Upper lobe of left lung (tissue), 6 donors: ENCODE measurements around the gene MID1. TPM values are rescaled to one million over a fixed set of nuclear protein-coding genes. Genes with fewer than 3 reads are reported as not detected.
A peak's percentile ranks its signal among the peaks of the same experiment; 100 is the strongest.

Experiments
- ATAC-seq, 2 donors: fragments of 200-7000 bp; cut with Tn5 transposase; one replicate each; pipeline ENCODE4 v1.9.1; 2022; ENCODE audit warnings: mild to moderate bottlenecking in 2 of 2, moderate library complexity in 2 of 2; ENCODE audit not compliant: low FRiP score in 2 of 2
- DNase-seq, 2 donors: peaks; one replicate each; pipeline ENCODE4 v3.0.0-alpha.2; 2019 to 2020
- H3K27ac ChIP-seq, 4 donors: fragments of 200-600 bp; sonication (generic); one replicate each; pipeline ENCODE4 v1.5.1; 2016 to 2019
- H3K27me3 ChIP-seq, 4 donors: fragments of 200-600 bp; sonication (generic); one replicate each; pipeline ENCODE4 v1.5.1; 2017 to 2019
- H3K36me3 ChIP-seq, 4 donors: fragments of 200-600 bp; sonication (generic); one replicate each; pipeline ENCODE4 v1.5.1; 2016 to 2019
- H3K4me1 ChIP-seq, 4 donors: fragments of 200-600 bp; sonication (generic); one replicate each; pipeline ENCODE4 v1.5.1; 2018 to 2019
- H3K4me3 ChIP-seq, 4 donors: fragments of 200-600 bp; sonication (generic); one replicate each; pipeline ENCODE4 v1.5.1; 2017 to 2019; ENCODE audit warnings: mild to moderate bottlenecking in 2 of 4, moderate library complexity in 1 of 4
- H3K9me3 ChIP-seq, 4 donors: fragments of 200-600 bp; sonication (generic); one replicate each; pipeline ENCODE4 v1.5.1; 2018 to 2019
- EP300 ChIP-seq, 4 donors: sonication (generic); formaldehyde crosslinking; IDR thresholded peaks; one replicate each; pipeline ENCODE4 v1.5.1; 2017; ENCODE audit warnings: antibody characterized with exemption in 4 of 4, control low read depth in 2 of 4
- POLR2A ChIP-seq, 4 donors: fragments of 450-650 bp; IDR thresholded peaks; one replicate each; pipeline ENCODE4 v1.5.1; 2016 to 2017; ENCODE audit warnings: antibody characterized with exemption in 4 of 4, mild to moderate bottlenecking in 2 of 4
- POLR2AphosphoS5 ChIP-seq, 2 donors: sonication (generic); formaldehyde crosslinking; IDR thresholded peaks; one replicate each; pipeline ENCODE4 v1.5.1; 2017; ENCODE audit warnings: antibody characterized with exemption in 2 of 2
- WGBS, 2 donors: methylation state at CpG; one replicate each; pipeline ENCODE4 v1.1.5; 2017 to 2018; 5-methylcytosine and 5-hydroxymethylcytosine counted together
- total RNA-seq, 6 donors: library from RNA; depleted of rRNA in 4 of 6; stranded (reverse); fragments of >200 nt in 4 of 6; gene quantifications; one replicate each; pipeline versions ENCODE4 v1.1.0 to v1.2.1, GENCODE V29; 2016 to 2021
- TF ChIP-seq, protein P1 (sequence below), 6 experiments: fragments of 450-650 bp in 4 of 6; fragments of 200-600 bp in 2 of 6; sonication (generic) in 2 of 6; IDR thresholded peaks; one replicate each; pipeline ENCODE4 v1.5.1; 2016 to 2019; ENCODE audit warnings: antibody characterized with exemption in 6 of 6
- donor health status: DM: no; HTN: no; CAD: no; lungs with moderate emphysema.
- donor health status: DM: no; HTN: yes; CAD: no; lungs with severe emphysema.

MID1 gene
- total RNA-seq, 6 donors from 2014 or later = 17.2 to 36.7 (median 25.6) TPM

DNA sequence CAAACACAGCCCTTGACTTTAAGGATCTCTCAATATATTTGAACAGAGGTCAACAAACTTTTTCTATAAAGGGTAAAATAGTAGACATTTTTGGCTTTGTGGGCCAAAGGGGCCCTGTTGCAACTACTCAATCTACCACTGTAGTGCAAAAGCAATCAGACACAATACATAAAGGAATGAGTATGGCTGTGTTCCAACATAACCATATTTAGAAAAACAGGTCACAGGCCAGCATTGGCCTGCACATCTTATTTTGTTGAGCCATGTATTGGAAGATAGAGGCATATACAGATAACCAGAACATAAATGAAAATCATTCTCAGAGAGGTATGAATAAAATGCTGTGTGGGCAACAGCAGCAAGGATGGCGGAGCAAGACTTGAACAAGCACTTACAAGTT is 49.8 kb downstream of the MID1 start:
- 81 to 88% methylated on average over 1 of the region's 1 CpG for WGBS, 2 donors
- ATAC-seq = no peak
- TF ChIP-seq POLR2AphosphoS5 (IDR thresholded peaks at IDR 0.05) (no peak), EP300 (IDR thresholded peaks at IDR 0.05) (no peak), POLR2A (IDR thresholded peaks at IDR 0.05) (no peak)
- TF ChIP-seq, protein P1, sequence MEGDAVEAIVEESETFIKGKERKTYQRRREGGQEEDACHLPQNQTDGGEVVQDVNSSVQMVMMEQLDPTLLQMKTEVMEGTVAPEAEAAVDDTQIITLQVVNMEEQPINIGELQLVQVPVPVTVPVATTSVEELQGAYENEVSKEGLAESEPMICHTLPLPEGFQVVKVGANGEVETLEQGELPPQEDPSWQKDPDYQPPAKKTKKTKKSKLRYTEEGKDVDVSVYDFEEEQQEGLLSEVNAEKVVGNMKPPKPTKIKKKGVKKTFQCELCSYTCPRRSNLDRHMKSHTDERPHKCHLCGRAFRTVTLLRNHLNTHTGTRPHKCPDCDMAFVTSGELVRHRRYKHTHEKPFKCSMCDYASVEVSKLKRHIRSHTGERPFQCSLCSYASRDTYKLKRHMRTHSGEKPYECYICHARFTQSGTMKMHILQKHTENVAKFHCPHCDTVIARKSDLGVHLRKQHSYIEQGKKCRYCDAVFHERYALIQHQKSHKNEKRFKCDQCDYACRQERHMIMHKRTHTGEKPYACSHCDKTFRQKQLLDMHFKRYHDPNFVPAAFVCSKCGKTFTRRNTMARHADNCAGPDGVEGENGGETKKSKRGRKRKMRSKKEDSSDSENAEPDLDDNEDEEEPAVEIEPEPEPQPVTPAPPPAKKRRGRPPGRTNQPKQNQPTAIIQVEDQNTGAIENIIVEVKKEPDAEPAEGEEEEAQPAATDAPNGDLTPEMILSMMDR (IDR thresholded peaks at IDR 0.05) = no peak
- Histone ChIP-seq H3K4me3 (no peak overlapping the region), H3K4me1 (no peaks in the 10 kb centered on the region), H3K9me3 (no peaks in the 10 kb centered on the region), H3K36me3 (peaks cover 0 to 3% (median 0%) of the 10 kb centered on the region in 4 donors), H3K27me3 (no peaks in the 10 kb centered on the region), H3K27ac (no peak overlapping the region)
- DNase-seq = no peak

DNA sequence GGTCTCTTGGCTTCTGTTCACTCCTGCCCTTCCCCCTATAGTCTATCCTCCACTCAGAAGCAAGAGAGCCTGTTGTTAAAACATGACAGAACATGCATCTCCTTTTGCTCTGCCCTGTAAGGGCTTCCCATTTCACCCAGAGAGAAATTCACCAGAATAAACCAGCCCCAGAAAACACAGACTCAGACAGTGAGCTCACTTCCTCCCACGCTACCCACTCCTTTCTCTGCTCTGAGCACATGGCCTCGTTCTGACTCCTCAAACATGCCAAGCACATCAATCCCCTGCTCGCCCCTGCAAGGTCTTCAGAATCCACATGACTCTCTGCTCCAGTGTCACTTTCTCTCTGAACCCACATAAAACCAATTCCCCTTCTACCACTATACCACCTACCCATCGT is 50.4 kb downstream of the MID1 start:
- Histone ChIP-seq H3K4me1 (no peaks in the 10 kb centered on the region), H3K27ac (no peak overlapping the region), H3K27me3 (no peaks in the 10 kb centered on the region), H3K4me3 (no peak overlapping the region), H3K9me3 (no peaks in the 10 kb centered on the region), H3K36me3 (peaks cover 0 to 3% (median 0%) of the 10 kb centered on the region in 4 donors)
- no peak for DNase-seq
- WGBS, 2 donors = 46 to 65% methylated on average over 4 of the region's 4 CpGs
- TF ChIP-seq, protein P1 (IDR thresholded peaks at IDR 0.05) = no peak
- TF ChIP-seq EP300 (IDR thresholded peaks at IDR 0.05) (no peak), POLR2AphosphoS5 (IDR thresholded peaks at IDR 0.05) (no peak), POLR2A (IDR thresholded peaks at IDR 0.05) (no peak)
- no peak for ATAC-seq

DNA sequence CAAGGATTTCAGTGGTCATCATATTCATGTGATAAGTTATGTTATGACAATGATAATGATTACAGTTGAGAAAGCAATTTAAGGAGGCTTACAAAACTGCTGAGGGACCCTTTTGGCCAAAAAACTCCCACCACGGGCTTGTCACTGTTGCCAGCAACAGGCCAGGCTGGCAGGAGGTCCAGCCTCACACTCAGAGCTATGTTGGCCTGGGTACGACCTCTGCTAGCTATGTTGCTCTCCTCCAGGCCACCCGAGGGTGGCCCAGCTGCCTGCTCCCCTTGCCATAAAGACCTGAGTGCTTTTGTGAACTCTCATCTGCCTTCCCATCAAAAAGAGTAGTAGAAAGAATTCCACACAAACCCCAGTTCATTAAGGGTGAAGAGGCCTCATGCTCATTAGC is 52.0 kb downstream of the MID1 start:
- peaks cover 0 to 3% (median 0%) of the 10 kb centered on the region in 4 donors for H3K36me3 ChIP-seq
- no peak for ATAC-seq
- TF ChIP-seq, protein P1 (IDR thresholded peaks at IDR 0.05) = no peak
- TF ChIP-seq POLR2A (IDR thresholded peaks at IDR 0.05) = no peak
- TF ChIP-seq EP300 (IDR thresholded peaks at IDR 0.05) = no peak
- H3K27ac ChIP-seq = no peak overlapping the region
- H3K9me3 ChIP-seq = no peaks in the 10 kb centered on the region
- no peak for DNase-seq
- H3K4me3 ChIP-seq = no peak overlapping the region
- 57 to 78% methylated on average over 1 to 3 of the region's 3 CpGs for whole genome bisulfite sequencing, 2 donors
- no peaks in the 10 kb centered on the region for H3K27me3 ChIP-seq
- H3K4me1 ChIP-seq = no peaks in the 10 kb centered on the region

DNA sequence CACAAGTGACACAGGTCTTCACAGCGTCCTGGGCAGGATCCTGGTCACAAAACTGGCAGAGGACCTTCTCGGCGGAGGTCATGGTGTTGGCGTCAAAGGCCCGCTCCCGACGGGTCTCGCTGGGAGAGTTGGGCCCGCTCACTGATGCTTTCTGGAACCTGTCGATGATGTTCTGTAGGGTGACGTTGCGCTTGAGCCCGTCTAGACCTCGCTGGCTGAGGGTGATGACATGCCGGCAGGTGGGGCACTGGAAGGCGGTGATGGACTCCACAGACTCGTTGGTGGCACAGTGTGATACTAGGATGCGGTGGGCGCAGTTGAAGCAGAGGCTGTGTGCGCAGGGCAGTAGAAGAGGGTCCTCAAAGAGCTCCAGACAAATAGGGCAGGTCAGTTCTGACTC is 53.2 kb downstream of the MID1 start:
- no peak for ATAC-seq
- Histone ChIP-seq H3K9me3 (no peaks in the 10 kb centered on the region), H3K4me3 (no peak overlapping the region), H3K27ac (no peak overlapping the region), H3K4me1 (no peaks in the 10 kb centered on the region), H3K27me3 (no peaks in the 10 kb centered on the region), H3K36me3 (peaks cover 0 to 3% (median 0%) of the 10 kb centered on the region in 4 donors)
- WGBS, 2 donors = 80 to 97% methylated on average over 10 to 20 of the region's 20 CpGs
- DNase-seq = peak in 1 of 2 donors; percentile 29
- TF ChIP-seq POLR2AphosphoS5 (IDR thresholded peaks at IDR 0.05) (no peak), POLR2A (IDR thresholded peaks at IDR 0.05) (no peak), EP300 (IDR thresholded peaks at IDR 0.05) (no peak)
- TF ChIP-seq, protein P1 (IDR thresholded peaks at IDR 0.05) = no peak

DNA sequence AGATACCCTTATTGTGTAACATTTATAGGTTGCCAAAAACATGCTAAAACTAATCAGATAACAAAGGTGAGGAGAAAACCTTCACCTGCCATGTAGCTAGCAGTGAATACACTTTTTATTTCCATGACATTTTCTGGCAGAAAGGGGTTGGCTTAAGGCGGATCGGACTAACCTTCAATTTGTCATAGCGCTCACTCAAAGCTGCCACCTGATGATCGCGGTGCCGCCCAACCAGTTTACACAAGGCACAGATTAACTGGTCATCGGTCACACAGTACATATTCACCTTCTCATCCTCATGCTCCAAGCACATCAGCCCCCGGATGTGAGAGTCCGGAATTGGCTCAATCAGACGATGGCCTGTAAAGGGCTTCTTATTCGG is 53.7 kb downstream of the MID1 start:
- Histone ChIP-seq H3K4me1 (no peaks in the 10 kb centered on the region), H3K27me3 (no peaks in the 10 kb centered on the region), H3K9me3 (no peaks in the 10 kb centered on the region), H3K4me3 (no peak overlapping the region), H3K36me3 (peaks cover 0 to 3% (median 0%) of the 10 kb centered on the region in 4 donors), H3K27ac (no peak overlapping the region)
- WGBS, 2 donors = 91 to 100% methylated on average over 4 to 11 of the region's 11 CpGs
- no peak for ATAC-seq
- TF ChIP-seq, protein P1 (IDR thresholded peaks at IDR 0.05) = no peak
- TF ChIP-seq POLR2AphosphoS5 (IDR thresholded peaks at IDR 0.05) (no peak), EP300 (IDR thresholded peaks at IDR 0.05) (no peak), POLR2A (IDR thresholded peaks at IDR 0.05) (no peak)
- no peak for DNase-seq
